Caco-2 (cell line): Measurements from ENCODE around the gene ZNRF1. TPM values are rescaled to one million over a fixed set of nuclear protein-coding genes. Genes with fewer than 3 reads are reported as not detected.

Experiments
- BruUV-seq: library from RNA; stranded (reverse); fragments of 400-500 nt; replicated peaks from 2 replicates; lab custom pipeline; 2021; lab: Mats Ljungman, UMichigan
- CTCF ChIA-PET: fragments of 300-600 bp; sonication (Branson Sonifier 250); formaldehyde crosslinking; loops from one replicate; lab custom pipeline; 2022; ENCODE audit warnings: antibody characterized with exemption; lab: Charles Lee
- POLR2A ChIA-PET: fragments of 300-600 bp; sonication (Branson Sonifier 250); formaldehyde crosslinking; loops from one replicate; lab custom pipeline; 2022; ENCODE audit warnings: antibody characterized with exemption; lab: Charles Lee
- DNase-seq, 2 experiments: peaks; one replicate each; pipeline versions ENCODE4 v3.0.0 to v3.0.0-alpha.2; 2020 to 2022
- H3K27me3 ChIP-seq: replicated peaks from 2 replicates; pipeline ENCODE4 v1.6.0; 2011; ENCODE audit warnings: low read length; ENCODE audit not compliant: control insufficient read depth, insufficient read depth
- H3K36me3 ChIP-seq: 2 replicates; pipeline ENCODE4 v1.5.1; 2011; ENCODE audit warnings: low read length; ENCODE audit not compliant: control insufficient read depth, insufficient read depth
- H3K4me1 ChIP-seq: fragments of 250-450 bp; sonication (Bioruptor Pico); 2 replicates; pipeline ENCODE4 v1.5.1; 2020; ENCODE audit warnings: mild to moderate bottlenecking
- H3K4me3 ChIP-seq: 2 replicates; pipeline ENCODE4 v1.5.1; 2011; ENCODE audit warnings: low read depth, mild to moderate bottlenecking, control low read depth, low read length
- H3K9me3 ChIP-seq: fragments of 250-450 bp; sonication (Bioruptor Pico); 2 replicates; pipeline ENCODE4 v1.5.1; 2020; ENCODE audit warnings: mild to moderate bottlenecking, moderate library complexity
- H3K27ac Mint-ChIP-seq: one replicate; pipeline ENCODE4 v1.8.0; 2022; ENCODE audit warnings: mixed read lengths; ENCODE audit not compliant: unreplicated experiment
- H3K27me3 Mint-ChIP-seq: one replicate; pipeline ENCODE4 v1.8.0; 2022; ENCODE audit warnings: mixed read lengths; ENCODE audit not compliant: insufficient read depth, unreplicated experiment
- H3K36me3 Mint-ChIP-seq: one replicate; pipeline ENCODE4 v1.8.0; 2022; ENCODE audit warnings: mild to moderate bottlenecking, mixed read lengths; ENCODE audit not compliant: insufficient read depth, unreplicated experiment
- H3K4me1 Mint-ChIP-seq: one replicate; pipeline ENCODE4 v1.8.0; 2022; ENCODE audit warnings: low read depth, mixed read lengths; ENCODE audit not compliant: unreplicated experiment
- H3K4me3 Mint-ChIP-seq: one replicate; pipeline ENCODE4 v1.8.0; 2022; ENCODE audit warnings: mild to moderate bottlenecking, moderate library complexity, mixed read lengths; ENCODE audit not compliant: unreplicated experiment
- H3K9me3 Mint-ChIP-seq: one replicate; pipeline ENCODE4 v1.8.0; 2022; ENCODE audit warnings: mixed read lengths; ENCODE audit not compliant: unreplicated experiment
- CTCF ChIP-seq, 2 experiments: fragments of 200-600 bp in 1 of 2; IDR thresholded peaks; 1 replicate in 1 of 2; 2 replicates in 1 of 2; pipeline versions ENCODE4 v1.5.1 to v1.8.0; 2011 to 2022; ENCODE audit warnings: antibody characterized with exemption in 1 of 2, control low read depth in 1 of 2, inconsistent platforms in 1 of 2, low read depth in 1 of 2, low read length in 1 of 2, mild to moderate bottlenecking in 1 of 2, moderate library complexity in 1 of 2; ENCODE audit not compliant: insufficient read depth in 1 of 2, severe bottlenecking in 1 of 2, unreplicated experiment in 1 of 2
- intact Hi-C: fragments of 100-400 bp; cut with micrococcal nuclease; formaldehyde crosslinking; loops from one replicate; pipeline ENCODE4 v1.10.0; 2022; ENCODE audit not compliant: unreplicated experiment
- total RNA-seq: library from RNA; stranded (reverse); gene quantifications from 2 replicates; pipeline ENCODE4 v1.2.3, GENCODE V29; 2022

ZNRF1 gene
- total RNA-seq, 1 experiment from 2014 or later, result 68.6 TPM

- Histone ChIP-seq H3K4me3 (no peak overlapping the region), H3K27me3 (no peaks in the 10 kb centered on the region), H3K36me3 (no peaks in the 10 kb centered on the region), H3K9me3 (no peaks in the 10 kb centered on the region), H3K4me1 (peaks cover 25% of the 10 kb centered on the region)
- ChIA-PET CTCF (no interaction called here), POLR2A (no interaction called here)
- Mint-ChIP-seq H3K9me3 (no peaks in the 10 kb centered on the region), H3K4me3 (peak overlapping the region; percentile 48), H3K27me3 (no peaks in the 10 kb centered on the region), H3K27ac (peak overlapping the region; percentile 77), H3K36me3 (peaks cover 6% of the 10 kb centered on the region), H3K4me1 (peaks cover 17% of the 10 kb centered on the region)
- intact Hi-C loops, result loop anchor here (1.0 to 2.0 kb wide), 2 partner anchors 11 to 37 kb away; no protein-coding TSS in a partner anchor
- peak in 1 of 2 experiments; percentile 57 for DNase-seq
- TF ChIP-seq CTCF (IDR thresholded peaks at IDR 0.05; ENCODE audit: insufficient read depth in 1 of 2, low read depth in 1 of 2, low read length in 1 of 2, severe bottlenecking in 1 of 2, unreplicated experiment in 1 of 2), result no peak
- no TSS peak for BruUV-seq
Measured at GRCh38 chr16:75059411-75059810, 60.6 kb downstream of the ZNRF1 start.

- Mint-ChIP-seq H3K27me3 (no peaks in the 10 kb centered on the region), H3K9me3 (no peaks in the 10 kb centered on the region), H3K4me3 (no peak overlapping the region), H3K36me3 (peaks cover 12% of the 10 kb centered on the region), H3K27ac (peak overlapping the region; percentile 77), H3K4me1 (peaks cover 22% of the 10 kb centered on the region)
- ChIA-PET CTCF (no interaction called here), POLR2A (no interaction called here)
- H3K36me3 ChIP-seq, result no peaks in the 10 kb centered on the region
- H3K9me3 ChIP-seq, result no peaks in the 10 kb centered on the region
- H3K27me3 ChIP-seq, result no peaks in the 10 kb centered on the region
- peaks cover 38% of the 10 kb centered on the region for H3K4me1 ChIP-seq
- no peak for DNase-seq
- H3K4me3 ChIP-seq, result no peak overlapping the region
- no TSS peak for BruUV-seq
- no peak for TF ChIP-seq CTCF (IDR thresholded peaks at IDR 0.05; ENCODE audit: insufficient read depth in 1 of 2, low read depth in 1 of 2, low read length in 1 of 2, severe bottlenecking in 1 of 2, unreplicated experiment in 1 of 2)
- intact Hi-C loops, result no loop called here
Measured at GRCh38 chr16:75060723-75061122, 61.9 kb downstream of the ZNRF1 start.

GRCh38 chr16:75061669-75062068 is 62.8 kb downstream of the ZNRF1 start:
- ChIA-PET POLR2A (no interaction called here), CTCF (interaction anchor here (1.6 kb wide), 1 partner anchor 49 kb away, joined by 5 read pairs; no protein-coding TSS in a partner anchor)
- Mint-ChIP-seq H3K9me3 (no peaks in the 10 kb centered on the region), H3K27me3 (no peaks in the 10 kb centered on the region), H3K4me1 (peaks cover 25% of the 10 kb centered on the region), H3K36me3 (peaks cover 12% of the 10 kb centered on the region), H3K27ac (peak overlapping the region; percentile 51), H3K4me3 (no peak overlapping the region)
- no TSS peak for BruUV-seq
- intact Hi-C loops, result no loop called here
- Histone ChIP-seq H3K4me1 (peaks cover 43% of the 10 kb centered on the region), H3K4me3 (no peak overlapping the region), H3K27me3 (no peaks in the 10 kb centered on the region), H3K9me3 (no peaks in the 10 kb centered on the region), H3K36me3 (no peaks in the 10 kb centered on the region)
- no peak for DNase-seq
- TF ChIP-seq CTCF (IDR thresholded peaks at IDR 0.05; ENCODE audit: insufficient read depth in 1 of 2, low read depth in 1 of 2, low read length in 1 of 2, severe bottlenecking in 1 of 2, unreplicated experiment in 1 of 2), result no peak
